Gastroesophageal sphincter (tissue), 3 donors: ENCODE results near the gene CACNB4.

ENCODE experiments used
- EP300 ChIP-seq: sonication (generic); formaldehyde crosslinking; IDR thresholded peaks from one replicate; pipeline ENCODE4 v1.6.1; 2017; ENCODE audit warnings: antibody characterized with exemption, mild to moderate bottlenecking
- POLR2A ChIP-seq, 2 donors: fragments of 450-650 bp; IDR thresholded peaks; one replicate each; pipeline ENCODE4 v1.6.1; 2017; ENCODE audit warnings: antibody characterized with exemption in 2 of 2, mild to moderate bottlenecking in 2 of 2, moderate library complexity in 1 of 2
- POLR2AphosphoS5 ChIP-seq: sonication (generic); formaldehyde crosslinking; IDR thresholded peaks from one replicate; pipeline ENCODE4 v1.6.1; 2017; ENCODE audit warnings: antibody characterized with exemption
- TF ChIP-seq, protein P1 (sequence below), 4 experiments: fragments of 200-600 bp in 2 of 4; fragments of 450-650 bp in 2 of 4; sonication (generic) in 1 of 4; IDR thresholded peaks; one replicate each; pipeline ENCODE4 v1.5.1; 2017 to 2019; ENCODE audit warnings: antibody characterized with exemption in 4 of 4, mild to moderate bottlenecking in 2 of 4, moderate library complexity in 2 of 4

DNA sequence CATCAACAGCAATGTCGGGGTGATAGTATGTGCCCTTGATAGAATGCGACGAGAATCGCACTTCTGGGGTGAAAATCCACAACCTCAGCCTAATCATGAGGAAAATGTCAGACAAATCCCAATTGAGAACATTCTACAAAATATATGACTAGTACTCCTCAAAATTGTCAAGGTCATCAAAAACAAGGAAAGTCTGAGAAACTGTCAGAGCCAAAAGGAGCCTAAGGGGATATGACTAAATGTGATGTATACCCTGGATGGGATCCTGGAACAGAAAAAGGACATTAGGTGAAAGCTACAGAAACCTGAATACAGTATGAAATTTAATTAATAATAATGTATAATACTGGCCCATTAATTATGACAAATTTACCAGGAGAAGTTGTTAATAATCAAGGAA lies 7.6 kb upstream of the CACNB4 start:
- TF ChIP-seq, protein P1, sequence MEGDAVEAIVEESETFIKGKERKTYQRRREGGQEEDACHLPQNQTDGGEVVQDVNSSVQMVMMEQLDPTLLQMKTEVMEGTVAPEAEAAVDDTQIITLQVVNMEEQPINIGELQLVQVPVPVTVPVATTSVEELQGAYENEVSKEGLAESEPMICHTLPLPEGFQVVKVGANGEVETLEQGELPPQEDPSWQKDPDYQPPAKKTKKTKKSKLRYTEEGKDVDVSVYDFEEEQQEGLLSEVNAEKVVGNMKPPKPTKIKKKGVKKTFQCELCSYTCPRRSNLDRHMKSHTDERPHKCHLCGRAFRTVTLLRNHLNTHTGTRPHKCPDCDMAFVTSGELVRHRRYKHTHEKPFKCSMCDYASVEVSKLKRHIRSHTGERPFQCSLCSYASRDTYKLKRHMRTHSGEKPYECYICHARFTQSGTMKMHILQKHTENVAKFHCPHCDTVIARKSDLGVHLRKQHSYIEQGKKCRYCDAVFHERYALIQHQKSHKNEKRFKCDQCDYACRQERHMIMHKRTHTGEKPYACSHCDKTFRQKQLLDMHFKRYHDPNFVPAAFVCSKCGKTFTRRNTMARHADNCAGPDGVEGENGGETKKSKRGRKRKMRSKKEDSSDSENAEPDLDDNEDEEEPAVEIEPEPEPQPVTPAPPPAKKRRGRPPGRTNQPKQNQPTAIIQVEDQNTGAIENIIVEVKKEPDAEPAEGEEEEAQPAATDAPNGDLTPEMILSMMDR (IDR thresholded peaks at IDR 0.05): no peak
- no peak for TF ChIP-seq POLR2A (IDR thresholded peaks at IDR 0.05)
- TF ChIP-seq EP300: no peak
- no peak for TF ChIP-seq POLR2AphosphoS5
